IPS-20b (cell line): Measurements from ENCODE around the gene NME7.

Experiments
- H3K27ac ChIP-seq: one replicate; pipeline ENCODE4 v1.5.1; 2013; ENCODE audit warnings: low read length
- H3K27me3 ChIP-seq: 2 replicates; pipeline ENCODE4 v1.6.1; 2013; ENCODE audit warnings: mild to moderate bottlenecking, low read length, inconsistent platforms; ENCODE audit not compliant: insufficient read depth
- H3K36me3 ChIP-seq: 2 replicates; pipeline ENCODE4 v1.6.1; 2013; ENCODE audit warnings: low read depth, mild to moderate bottlenecking, inconsistent platforms, low read length, moderate library complexity; ENCODE audit not compliant: insufficient read depth
- H3K4me1 ChIP-seq: 2 replicates; pipeline ENCODE4 v1.6.1; 2013; ENCODE audit warnings: mild to moderate bottlenecking, control low read depth, inconsistent platforms, low read length, moderate library complexity; ENCODE audit not compliant: insufficient read depth
- H3K4me3 ChIP-seq: 2 replicates; pipeline ENCODE4 v1.5.1; 2013; ENCODE audit warnings: mild to moderate bottlenecking, low read length, inconsistent platforms
- H3K9ac ChIP-seq: 2 replicates; pipeline ENCODE4 v1.6.1; 2013; ENCODE audit warnings: low read depth, mild to moderate bottlenecking, inconsistent platforms, low read length, moderate library complexity
- H3K9me3 ChIP-seq: 2 replicates; pipeline ENCODE4 v1.6.1; 2013; ENCODE audit warnings: mild to moderate bottlenecking, low read depth, low read length, inconsistent platforms; ENCODE audit not compliant: insufficient read depth

The NME7 gene

DNA sequence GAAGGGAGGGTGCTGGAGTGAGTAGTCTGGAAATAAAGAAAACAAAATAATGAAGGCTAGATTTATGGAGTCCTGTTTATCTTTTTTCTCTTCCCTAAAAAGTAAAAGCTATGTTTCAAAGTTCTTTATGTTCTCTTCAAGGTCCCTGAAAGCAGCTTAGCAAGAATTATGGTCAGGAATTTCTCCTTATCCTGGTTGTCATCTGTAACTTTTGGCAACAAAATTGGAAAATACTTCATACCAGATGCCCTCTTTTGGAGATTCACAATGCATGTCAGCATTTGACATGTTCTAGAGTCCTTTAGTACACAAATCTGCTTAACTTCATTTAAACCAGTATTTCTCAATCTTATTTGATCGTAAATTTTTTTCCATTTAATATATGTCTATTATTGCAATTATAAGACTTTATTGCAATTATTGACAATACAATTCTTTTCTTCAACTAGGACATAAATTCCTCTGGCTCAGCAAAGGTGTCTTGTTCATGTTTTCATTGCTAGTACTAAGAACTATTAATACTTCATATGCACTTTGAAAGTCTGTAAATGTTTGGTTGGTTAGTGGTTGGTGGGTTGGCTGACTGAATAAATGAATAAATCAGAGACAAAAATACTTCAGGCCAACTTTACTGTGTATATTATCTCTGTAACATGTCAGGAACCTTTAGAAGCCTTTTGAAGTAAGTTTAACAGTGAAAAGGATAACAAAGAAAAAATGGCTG lies 159.6 kb downstream of the NME7 start:
- H3K36me3 ChIP-seq, result no peaks in the 10 kb centered on the region
- H3K4me3 ChIP-seq, result no peak overlapping the region
- no peak overlapping the region for H3K9ac ChIP-seq
- no peaks in the 10 kb centered on the region for H3K9me3 ChIP-seq
- H3K4me1 ChIP-seq, result no peaks in the 10 kb centered on the region
- H3K27ac ChIP-seq, result no peak overlapping the region
- no peaks in the 10 kb centered on the region for H3K27me3 ChIP-seq

DNA sequence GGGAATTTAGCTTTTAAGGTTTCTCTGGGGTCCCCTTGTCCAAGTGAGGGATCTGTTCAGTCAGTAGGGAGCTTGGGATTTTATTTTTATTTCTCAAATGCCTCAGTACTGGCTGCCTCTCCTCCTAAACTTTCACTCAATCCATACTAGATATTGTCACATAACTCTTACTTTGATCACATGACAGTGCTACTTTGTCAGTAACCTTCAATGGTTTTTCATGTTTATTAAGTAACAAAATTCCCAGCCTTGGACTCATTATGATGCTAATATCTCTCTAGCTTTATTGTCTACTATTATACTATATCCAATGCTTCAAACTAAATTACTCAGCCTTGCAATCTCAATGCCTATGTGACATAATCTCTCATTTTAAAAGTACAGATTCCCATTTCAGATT lies 163.4 kb downstream of the NME7 start:
- no peak overlapping the region for H3K4me3 ChIP-seq
- no peaks in the 10 kb centered on the region; the same call in 1 of the 2 replicates for H3K4me1 ChIP-seq
- no peaks in the 10 kb centered on the region for H3K27me3 ChIP-seq
- H3K9ac ChIP-seq, result no peak overlapping the region
- H3K9me3 ChIP-seq, result no peaks in the 10 kb centered on the region
- no peaks in the 10 kb centered on the region for H3K36me3 ChIP-seq
- no peak overlapping the region for H3K27ac ChIP-seq

DNA sequence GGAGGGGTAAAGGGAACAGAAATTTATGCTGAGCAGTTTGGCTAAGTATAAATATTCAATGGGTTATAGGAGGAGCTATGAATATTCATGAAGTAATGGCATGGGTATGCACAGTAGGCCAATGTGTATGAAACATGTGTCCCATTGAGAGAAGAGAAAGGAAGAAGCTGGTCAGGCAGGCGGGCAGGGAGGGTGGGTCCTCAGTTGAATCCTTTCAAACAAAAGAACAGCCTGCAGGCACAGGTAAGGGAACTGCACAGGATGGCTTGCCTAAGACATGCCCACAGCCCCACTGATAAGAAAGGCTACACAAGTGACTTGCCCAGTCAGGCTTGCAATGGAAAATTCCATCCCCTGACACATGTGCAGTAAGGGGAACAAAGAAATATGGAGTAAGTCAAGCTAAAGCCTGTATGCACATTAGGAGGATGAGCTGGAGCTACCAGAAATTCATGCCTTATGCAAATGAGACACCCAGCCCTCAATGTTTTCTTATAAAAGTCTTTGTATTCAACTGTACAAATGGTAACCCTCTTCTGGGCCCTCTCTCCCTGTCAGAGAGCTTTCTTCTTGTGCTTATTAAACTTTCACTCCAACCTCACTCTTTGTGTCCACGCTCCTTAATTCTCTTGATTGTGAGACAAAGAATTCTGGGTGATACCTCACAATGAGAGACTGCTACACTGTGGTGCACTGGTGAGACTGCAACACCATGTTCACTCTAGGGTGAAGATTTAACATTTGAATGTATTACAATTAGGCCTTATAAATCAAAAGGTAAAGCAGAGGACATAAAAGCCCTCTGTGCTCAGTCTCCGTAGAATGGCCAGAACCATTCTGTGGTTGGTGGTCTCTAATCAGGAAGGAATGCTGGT lies 164.6 kb downstream of the NME7 start:
- Histone ChIP-seq H3K27me3 (no peaks in the 10 kb centered on the region), H3K4me1 (no peaks in the 10 kb centered on the region; the same call in 1 of the 2 replicates), H3K9ac (no peak overlapping the region), H3K9me3 (no peaks in the 10 kb centered on the region), H3K36me3 (no peaks in the 10 kb centered on the region), H3K27ac (no peak overlapping the region), H3K4me3 (no peak overlapping the region)

DNA sequence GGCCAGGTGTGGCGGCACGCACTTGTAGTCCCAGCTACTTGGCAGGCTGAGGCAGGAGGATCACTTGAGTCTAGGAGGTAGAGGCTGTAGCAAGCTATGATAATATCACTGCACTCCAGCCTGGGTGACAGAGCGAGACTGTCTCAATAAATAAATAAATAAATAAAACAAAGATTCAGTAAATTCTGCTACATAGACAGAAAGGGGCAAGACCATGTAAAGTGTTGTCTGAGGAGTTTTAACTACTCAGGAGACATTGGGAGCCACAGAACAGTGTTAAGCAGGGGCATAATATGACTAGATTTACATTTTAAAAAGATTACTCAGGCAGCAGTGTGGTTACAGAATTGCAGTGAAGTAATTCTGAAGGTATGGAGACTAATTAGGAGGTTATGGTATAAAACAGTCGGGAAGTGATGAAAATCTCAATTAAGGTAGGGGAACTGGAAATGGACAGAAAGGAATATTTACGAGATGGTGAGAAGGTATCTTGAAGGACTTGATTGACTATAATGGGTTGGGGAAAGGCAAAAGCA lies 166.4 kb downstream of the NME7 start:
- Histone ChIP-seq H3K4me3 (no peak overlapping the region), H3K9me3 (no peaks in the 10 kb centered on the region), H3K27me3 (no peaks in the 10 kb centered on the region), H3K4me1 (no peaks in the 10 kb centered on the region; the same call in 1 of the 2 replicates), H3K27ac (no peak overlapping the region), H3K9ac (no peak overlapping the region), H3K36me3 (no peaks in the 10 kb centered on the region)

DNA sequence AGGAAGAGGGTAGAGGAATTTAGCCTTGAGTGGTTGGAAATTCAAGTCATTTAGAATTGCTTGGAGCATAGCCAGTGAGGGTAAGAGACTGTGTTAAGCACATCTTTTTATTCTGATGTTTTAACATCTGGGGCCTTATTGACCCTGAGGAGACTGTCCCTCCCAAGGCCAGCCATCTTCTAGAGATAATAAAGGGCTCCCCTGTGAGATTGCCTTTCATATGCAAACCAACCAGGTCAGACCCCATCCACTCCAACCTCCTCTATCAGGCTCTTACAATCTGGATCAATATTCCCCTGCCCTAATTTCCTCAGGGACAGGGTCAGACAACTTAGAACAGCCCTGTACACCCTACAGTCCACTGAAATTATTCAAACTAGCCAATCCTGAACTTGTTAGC lies 167.3 kb downstream of the NME7 start:
- Histone ChIP-seq H3K36me3 (no peaks in the 10 kb centered on the region), H3K9me3 (no peaks in the 10 kb centered on the region), H3K9ac (no peak overlapping the region), H3K27ac (no peak overlapping the region), H3K4me1 (no peaks in the 10 kb centered on the region; the same call in 1 of the 2 replicates), H3K4me3 (no peak overlapping the region), H3K27me3 (no peaks in the 10 kb centered on the region)

DNA sequence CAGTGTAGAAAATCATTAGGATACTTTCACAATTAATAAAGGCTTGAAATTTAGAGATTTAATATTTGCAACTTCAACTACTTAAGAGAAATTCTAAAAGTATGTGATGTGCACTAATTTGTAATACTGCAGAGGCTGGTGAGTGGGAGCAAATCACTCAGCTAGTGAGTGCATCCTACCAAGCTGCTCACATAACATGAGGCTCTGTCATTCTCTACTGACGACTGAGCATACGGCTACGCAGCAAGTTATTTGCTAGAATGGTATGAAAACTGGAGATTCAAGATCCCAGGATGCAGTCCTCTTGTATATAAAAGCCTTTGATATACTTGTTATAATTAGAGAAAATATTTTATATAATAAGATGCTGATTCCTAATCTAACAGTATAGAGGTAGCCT lies 171.0 kb downstream of the NME7 start:
- Histone ChIP-seq H3K4me3 (no peak overlapping the region), H3K4me1 (no peaks in the 10 kb centered on the region; the same call in 1 of the 2 replicates), H3K27me3 (no peaks in the 10 kb centered on the region), H3K27ac (no peak overlapping the region), H3K9me3 (no peaks in the 10 kb centered on the region), H3K9ac (no peak overlapping the region), H3K36me3 (no peaks in the 10 kb centered on the region)

DNA sequence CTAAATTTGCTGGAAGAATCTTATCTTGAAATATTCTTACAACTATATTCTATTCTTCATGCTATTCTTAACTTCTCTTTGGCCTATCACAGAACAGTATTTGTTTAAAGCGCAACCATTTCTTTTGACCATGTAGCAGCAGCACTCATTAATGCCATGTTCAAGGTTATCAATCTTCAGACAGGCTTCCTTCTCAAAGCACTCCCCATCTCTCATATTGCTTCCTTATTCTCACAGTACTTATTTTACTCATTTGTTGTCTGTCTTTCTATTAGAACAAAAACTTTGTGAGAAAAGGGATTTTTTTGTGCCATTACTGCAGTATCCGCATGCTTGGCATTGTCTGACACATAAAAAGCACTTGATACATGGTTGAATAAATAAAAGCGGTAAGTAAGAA lies 171.4 kb downstream of the NME7 start:
- Histone ChIP-seq H3K4me3 (no peak overlapping the region), H3K36me3 (no peaks in the 10 kb centered on the region), H3K27me3 (no peaks in the 10 kb centered on the region), H3K9ac (no peak overlapping the region), H3K4me1 (no peaks in the 10 kb centered on the region; the same call in 1 of the 2 replicates), H3K9me3 (no peaks in the 10 kb centered on the region), H3K27ac (no peak overlapping the region)

DNA sequence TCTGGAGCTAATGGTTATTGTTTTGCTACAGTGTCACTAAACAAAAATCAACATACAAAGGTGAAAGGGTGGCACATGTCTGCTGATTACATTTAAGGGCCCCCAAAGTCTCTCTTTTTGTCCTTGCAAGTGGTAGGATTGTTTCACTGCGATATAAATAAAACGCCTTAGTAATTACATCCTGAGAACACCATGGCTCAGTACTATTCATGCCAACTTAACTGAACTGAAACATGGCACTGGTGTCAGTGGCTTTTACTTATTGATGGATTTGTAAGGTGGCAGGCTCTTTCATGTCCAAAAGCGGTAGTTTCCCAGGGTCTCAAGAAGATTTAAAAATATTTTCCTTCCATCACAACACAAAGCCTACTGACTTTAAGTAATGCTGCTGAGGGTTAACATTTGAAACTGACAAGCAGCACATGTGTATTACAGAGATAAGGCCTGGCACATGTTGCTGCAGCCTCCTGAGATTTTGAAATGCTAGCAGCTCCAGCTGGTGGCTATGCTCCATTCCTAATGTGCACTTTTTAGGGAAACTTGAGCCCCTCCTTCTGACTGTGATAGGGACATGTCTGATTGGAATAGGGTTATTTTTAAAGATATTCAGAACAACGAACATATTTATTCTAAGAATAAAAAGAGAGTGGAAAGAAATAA lies 174.3 kb downstream of the NME7 start:
- H3K36me3 ChIP-seq, result no peaks in the 10 kb centered on the region
- H3K27ac ChIP-seq, result no peak overlapping the region
- no peak overlapping the region for H3K4me3 ChIP-seq
- H3K27me3 ChIP-seq, result no peaks in the 10 kb centered on the region
- H3K9me3 ChIP-seq, result no peaks in the 10 kb centered on the region
- H3K4me1 ChIP-seq, result no peaks in the 10 kb centered on the region
- H3K9ac ChIP-seq, result no peak overlapping the region

DNA sequence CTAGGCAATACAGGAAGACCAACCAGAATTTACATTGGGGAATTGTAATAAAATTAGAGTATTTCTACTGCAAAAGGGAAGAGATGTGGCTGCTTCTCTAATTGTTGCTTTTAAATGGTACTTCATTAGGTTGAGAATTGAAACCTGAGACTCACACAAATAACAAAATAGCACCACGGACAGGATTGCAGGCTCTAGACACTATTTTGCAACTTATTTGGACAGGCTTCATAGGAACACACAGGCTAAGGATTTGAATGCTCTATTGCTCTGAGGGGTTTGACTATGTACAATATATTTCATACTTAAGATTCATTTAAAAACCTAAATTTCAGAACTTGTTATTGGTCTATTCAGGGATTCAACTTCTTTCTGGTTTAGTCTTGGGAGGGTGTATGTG lies 181.5 kb downstream of the NME7 start:
- Histone ChIP-seq H3K9ac (no peak overlapping the region), H3K27ac (no peak overlapping the region), H3K9me3 (no peaks in the 10 kb centered on the region), H3K27me3 (no peaks in the 10 kb centered on the region), H3K36me3 (no peaks in the 10 kb centered on the region), H3K4me1 (peaks cover 8% of the 10 kb centered on the region; the same call in 1 of the 2 replicates), H3K4me3 (no peak overlapping the region)

DNA sequence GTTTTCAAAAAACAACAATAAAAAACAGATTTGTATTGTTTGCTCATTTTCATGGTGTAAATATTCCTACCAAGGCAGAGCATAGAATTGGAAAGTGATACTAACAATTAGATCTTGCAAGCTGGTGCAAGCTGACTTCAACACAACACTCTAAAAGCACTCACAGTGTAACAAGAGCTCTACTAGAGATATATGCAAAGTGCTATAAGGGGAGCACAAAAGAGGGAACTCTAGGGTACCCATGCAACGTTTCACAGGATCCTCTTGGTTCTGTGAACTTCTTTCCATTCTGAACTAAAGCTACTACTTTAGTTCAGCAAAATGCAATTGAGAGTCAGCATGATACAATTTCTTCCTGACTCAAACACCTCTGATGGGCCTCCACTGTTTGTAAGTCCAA lies 182.8 kb downstream of the NME7 start:
- H3K27me3 ChIP-seq, result no peaks in the 10 kb centered on the region

DNA sequence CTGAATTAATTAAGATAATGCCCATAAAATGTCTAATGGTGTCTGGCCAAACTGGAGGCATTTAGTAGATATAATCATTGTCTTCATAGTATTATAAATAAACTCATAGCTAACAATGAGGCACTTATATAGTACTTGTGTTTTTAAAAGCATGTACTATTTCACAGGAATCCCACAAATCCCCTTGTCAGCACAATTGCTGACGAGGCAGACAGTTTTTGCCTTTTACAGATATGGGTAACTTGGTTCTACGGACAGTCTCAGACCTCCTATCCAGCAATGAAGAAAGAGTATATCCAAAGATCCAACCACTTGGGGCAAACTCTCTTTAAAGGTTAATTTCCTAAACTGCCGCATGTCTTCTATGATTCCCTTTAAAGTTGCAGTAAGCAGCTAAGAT lies 187.4 kb downstream of the NME7 start:
- no peaks in the 10 kb centered on the region for H3K9me3 ChIP-seq
- H3K4me1 ChIP-seq, result peaks cover 6% of the 10 kb centered on the region; the same call in 1 of the 2 replicates
- no peaks in the 10 kb centered on the region for H3K36me3 ChIP-seq
- no peaks in the 10 kb centered on the region for H3K27me3 ChIP-seq
- no peak overlapping the region for H3K27ac ChIP-seq
- H3K4me3 ChIP-seq, result no peak overlapping the region
- H3K9ac ChIP-seq, result no peak overlapping the region

More for the DNA sequence above, 182.8 kb downstream of the NME7 start:
- Histone ChIP-seq H3K9ac (no peak overlapping the region), H3K4me3 (no peak overlapping the region), H3K36me3 (no peaks in the 10 kb centered on the region), H3K27ac (no peak overlapping the region), H3K9me3 (no peaks in the 10 kb centered on the region), H3K4me1 (peaks cover 8% of the 10 kb centered on the region; the same call in 1 of the 2 replicates)
